HG03439 (cell line): Measurements from ENCODE around the gene TMSB10.
"Not testable (repeated sequence)": the region's sequence is repeated elsewhere in the genome, so short reads cannot be mapped to it uniquely, and the experiment has no call there.

Experiments
- ATAC-seq: cut with Tn5 transposase; IDR thresholded peaks from one replicate; pipeline ENCODE4 v1.9.1; 2021; ENCODE audit warnings: mild to moderate bottlenecking, moderate library complexity; ENCODE audit not compliant: unreplicated experiment

The TMSB10 gene

DNA sequence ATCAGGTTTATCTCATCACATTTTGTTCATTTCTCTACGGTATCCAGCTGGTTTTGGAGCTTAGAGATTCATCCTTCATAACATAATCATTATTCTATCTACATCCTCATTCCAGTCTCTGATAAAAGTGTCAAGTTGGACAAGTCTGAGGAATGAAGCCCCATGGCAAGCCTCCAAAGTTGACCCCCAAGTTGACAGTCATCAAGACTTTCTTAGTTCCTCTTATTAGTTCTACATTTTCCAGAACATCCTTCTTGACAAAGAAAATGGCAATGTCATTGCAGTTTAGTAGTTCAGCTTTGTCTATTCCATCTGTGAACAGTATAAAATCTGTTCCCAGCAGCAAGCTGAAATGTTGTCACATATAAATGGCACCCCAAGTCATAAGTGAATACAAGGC, 4.5 kb upstream of the TMSB10 start:
- ATAC-seq, result no peak

DNA sequence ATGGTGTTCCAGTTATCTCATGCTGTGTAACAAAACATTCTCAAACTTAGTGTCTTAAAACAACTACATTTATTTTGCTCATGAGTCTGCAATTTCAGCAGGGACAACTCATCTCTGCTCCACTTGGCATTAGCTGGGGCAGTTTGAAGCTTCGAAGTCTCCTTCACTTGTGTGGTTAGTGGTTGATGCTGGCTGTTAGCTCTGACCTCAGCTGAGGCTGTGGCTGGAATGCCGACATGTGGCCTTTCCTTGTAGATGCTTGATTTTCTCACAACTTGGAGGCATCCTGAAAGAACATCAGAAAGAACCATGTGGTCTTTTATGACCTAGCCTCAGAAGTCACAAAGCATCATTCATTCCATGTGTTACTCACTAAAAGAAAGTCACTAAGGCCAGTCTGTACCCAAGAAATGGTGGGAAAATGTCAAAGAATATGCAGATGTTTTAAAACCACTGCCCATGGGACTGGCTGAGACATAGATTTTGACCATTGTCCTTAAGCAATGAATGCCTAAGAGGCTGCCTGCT, 3.8 kb upstream of the TMSB10 start:
- no peak for ATAC-seq

DNA sequence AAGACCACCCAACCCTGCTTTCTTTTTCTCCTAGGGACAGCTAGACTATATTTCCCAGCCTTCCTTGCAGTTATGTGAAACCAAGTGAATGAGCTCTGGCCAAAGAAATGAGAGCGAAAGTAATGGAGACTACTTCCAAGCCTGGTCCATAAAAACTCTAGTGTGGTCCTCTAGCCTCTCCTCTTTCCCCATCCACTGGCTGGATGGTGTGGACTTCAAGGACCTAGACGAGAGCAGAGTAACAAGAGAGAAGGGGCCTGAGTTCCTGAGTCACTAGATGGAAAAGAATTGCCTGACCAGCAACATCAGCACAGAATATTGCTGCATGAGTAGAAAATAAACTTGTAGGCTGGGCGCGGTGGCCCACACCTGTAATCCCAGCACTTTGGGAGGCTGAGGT, 2.9 kb upstream of the TMSB10 start:
- ATAC-seq, result no peak

DNA sequence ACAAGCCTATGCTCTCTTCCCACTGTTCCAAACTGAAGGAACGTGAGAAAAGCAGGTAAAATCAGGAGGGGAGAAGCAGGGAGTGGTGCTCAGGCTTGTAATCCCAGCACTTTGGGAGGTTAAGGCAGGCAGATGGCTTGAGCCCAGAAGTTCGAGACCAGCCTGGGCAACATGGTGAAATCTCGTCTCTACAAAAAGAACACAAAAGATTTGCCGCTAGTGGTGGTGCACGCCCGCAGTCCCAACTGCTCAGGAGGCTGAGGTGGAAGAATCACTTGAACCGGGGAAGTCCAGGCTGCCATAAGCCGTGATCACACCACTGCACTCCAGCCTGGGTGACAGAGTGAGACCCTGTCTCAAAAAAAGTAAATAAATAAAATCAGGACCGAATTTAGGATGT, 1.3 kb upstream of the TMSB10 start:
- no peak for ATAC-seq

DNA sequence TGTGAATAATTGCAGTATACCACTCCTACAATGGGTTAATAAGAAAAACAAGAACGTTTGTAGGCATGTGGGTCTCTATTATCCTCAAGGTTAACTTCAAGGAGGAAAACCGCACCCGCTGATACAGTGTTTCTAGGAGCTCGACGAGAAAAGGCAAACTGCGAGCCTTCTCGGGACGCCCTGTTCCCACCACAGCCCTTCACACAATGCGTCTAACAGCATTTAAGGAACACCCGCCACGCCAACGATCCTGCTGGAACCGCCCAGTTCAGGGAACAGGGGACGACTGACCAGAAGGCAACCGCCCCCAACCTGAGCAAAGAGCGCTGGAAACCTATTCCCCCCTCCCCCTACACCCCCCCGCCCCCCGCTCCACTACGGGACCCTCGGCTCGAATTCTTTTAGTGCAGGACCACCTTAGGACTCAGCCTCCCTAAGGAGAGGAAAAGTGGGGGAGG, 710 bp upstream of the TMSB10 start:
- no peak for ATAC-seq

DNA sequence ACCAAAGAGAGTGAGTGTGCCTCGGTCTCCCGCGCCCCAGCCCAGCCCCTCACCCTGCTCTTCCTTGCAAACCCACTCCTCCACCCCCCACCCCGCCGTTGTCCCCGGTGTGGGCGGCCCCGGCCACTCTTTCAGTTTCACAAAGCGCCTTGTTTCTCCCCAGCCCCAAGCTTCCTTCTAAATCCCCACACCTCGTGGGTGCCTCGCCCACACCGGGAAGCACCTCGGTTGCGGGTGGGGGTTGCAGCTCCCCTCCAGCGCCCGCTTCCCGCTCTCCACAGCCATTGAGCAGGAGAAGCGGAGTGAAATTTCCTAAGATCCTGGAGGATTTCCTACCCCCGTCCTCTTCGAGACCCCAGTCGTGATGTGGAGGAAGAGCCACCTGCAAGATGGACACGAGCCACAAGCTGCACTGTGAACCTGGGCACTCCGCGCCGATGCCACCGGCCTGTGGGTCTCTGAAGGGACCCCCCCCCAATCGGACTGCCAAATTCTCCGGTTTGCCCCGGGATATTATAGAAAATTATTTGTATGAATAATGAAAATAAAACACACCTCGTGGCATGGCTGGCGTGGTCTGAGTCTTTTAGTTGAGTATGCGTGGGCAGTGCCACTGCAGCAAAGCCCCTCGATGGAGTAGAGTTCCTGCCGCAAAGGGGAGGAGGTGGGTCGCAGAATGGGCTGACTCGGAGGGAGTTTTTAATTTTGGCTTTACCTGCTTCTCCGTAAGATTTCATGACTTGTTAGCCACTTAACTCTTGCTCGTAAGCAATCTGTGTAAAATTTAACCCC, 848 bp downstream of the TMSB10 start:
- ATAC-seq, result peak; percentile 32

DNA sequence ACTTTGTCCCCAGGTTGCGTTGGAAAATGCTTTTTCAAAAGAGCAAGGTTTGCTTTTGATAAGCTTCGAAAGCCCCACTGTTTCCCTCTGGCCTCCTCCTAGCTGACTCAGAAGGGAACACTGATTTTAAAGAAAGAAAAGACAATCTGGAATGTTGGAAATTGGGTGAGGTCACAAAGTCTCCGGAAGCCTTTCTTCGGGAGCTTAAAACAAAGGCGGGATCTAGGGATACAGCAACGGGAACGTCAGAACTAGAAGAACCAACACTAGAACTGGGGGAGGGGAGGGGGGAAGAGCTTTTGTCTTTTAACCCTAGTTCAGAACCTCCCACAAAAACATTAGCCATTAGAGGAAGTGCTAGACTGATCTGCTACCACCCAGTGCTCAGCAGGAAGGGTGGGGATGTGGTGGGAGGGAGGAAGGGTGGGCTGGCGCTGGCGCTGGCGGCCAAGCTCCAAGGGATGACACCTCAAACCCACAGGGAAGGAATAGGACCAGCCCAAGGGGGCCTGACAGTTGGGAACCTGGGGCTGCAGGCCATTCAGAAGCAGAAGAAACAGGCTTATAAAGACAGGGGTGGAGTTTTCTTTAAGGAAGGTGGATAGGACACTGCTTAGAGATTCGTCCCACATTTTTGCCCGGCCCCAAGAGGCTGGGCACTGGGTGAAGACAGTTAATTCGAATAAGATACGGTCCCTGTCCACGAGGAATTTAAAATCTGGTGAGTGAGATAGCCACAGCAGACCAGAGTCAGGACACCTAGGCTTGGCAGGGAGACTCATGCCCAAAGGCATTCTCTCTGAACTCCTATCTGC, 1.7 kb downstream of the TMSB10 start:
- no peak for ATAC-seq

DNA sequence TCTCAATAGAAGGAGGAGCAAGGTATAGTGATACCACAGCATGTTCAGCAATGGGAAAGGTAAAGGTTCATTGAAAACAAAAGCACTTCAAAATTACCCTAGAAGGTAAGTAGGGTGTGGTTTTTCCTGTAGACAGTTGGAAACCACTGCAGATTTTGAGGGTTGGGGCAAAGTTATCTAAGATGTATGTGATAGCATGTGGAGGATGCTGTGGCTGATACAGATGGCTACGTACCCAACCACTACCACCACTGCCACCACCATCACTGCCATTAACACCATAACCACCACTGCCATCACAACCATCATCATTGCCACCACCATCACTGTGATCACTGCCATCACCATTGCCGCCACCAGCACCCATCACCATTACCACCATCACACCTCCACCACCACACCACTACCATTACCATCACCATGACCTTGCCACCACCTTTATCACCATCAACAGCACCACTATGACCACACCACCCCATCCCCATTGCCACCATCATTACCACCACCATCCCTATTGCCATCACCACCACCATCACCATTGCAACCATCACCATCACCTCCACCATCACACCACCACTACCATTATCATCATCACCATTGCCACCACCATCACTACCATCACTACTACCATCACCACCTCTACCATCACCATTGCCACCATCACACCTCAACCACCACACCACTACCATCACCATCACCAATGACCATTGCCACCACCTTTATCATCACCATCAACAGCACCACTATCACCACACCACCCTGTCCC, 3.7 kb downstream of the TMSB10 start:
- ATAC-seq, result no peak

DNA sequence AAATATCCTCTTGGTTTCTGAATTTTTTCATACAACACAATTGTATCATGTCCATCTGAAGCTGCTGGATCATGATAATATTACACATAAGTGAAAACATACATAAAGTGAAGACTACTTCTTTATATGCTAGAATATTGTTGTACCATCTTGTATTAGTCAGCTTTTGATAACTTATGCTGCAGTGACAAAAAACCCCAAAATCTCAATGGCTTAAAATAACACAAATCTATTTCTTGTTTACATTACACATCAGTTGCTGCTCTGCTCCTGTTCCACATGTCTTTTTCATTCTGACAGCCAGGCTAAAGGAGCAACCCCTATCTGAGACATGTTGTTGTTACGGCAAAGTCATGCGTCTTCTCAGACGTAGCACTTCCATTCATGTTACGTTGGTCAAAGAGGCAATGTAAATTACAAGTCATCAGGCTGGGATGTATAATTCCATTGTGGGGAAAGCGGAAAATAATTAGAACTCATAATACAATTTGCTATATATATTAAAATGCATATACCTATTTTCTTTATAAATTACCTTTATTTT, 5.8 kb downstream of the TMSB10 start:
- ATAC-seq, result no peak

DNA sequence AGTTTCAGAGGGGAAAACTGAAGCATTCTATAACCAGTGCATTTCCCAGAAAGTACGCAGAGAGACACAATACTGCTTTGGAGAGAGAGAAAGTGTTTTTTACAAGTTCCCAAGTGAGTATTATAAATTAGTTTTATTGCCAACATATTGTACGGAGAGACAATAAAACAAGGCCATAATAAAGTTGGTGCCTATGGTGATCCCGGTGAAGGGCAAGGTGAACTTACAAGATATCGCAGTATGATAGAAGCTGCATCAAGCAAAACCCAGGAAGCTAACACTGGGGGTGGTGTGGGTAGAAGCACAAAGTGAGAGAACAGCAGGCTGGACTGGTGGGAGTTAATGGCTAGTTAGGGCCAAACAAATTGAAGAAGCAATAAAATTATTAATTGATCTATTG, 7.5 kb downstream of the TMSB10 start:
- no peak for ATAC-seq

DNA sequence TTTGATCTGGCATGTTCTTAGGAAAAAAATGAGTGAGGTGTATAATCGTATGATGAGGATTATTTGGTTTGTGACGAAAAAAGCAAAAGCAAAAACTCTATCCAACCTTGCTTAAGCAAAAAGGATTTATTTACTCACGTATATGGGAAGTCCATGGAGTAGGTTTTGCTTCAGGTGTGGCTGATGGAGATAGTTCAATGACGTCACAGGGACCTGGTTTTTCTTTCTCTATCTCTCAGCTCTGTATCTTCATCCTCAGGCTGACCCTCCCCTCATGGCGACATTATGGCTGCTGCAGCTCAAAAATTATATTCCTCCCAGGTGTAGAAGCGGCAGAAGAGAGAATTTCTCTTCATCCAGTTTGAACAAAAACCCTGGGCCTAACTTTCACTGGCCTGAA, 8.9 kb downstream of the TMSB10 start:
- no peak for ATAC-seq

DNA sequence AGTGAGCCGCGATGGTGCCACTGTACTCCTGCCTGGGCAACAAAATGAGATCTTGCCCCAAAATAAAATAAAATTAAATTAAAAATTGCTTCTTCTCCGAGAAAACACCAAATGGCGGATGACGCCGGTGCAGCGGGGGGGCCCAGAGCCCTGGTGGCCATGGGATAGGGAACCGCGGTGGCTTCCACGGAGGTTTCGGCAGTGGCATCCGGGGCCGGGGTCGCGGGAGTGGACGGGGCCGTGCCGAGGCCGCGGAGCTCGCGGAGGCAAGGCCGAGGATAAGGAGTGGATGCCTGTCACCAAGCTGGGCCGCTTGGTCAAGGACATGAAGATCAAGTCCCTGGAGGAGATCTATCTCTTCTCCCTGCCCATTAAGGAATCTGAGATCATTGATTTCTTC, 10.2 kb downstream of the TMSB10 start:
- ATAC-seq, result not testable (repeated sequence)

DNA sequence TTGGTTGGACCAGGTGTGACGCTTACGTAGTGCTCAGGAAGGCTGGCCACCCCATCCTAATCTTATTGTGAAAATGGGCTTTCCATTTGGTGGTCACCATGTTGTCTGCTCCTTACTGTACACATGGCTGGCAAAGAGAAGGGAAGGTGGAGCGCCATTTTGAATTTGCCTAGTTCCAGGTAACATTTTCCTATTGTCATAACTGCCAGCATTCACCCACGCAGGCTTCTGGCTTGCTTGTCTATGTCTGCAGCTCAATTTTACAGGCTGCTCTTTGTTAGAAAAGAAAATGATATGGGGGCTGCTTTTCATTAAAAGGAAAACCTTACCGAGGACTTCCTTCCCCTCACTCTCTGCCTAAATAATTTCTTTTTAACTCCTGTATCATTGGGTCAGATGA, 12.4 kb downstream of the TMSB10 start:
- ATAC-seq, result not testable (repeated sequence)

DNA sequence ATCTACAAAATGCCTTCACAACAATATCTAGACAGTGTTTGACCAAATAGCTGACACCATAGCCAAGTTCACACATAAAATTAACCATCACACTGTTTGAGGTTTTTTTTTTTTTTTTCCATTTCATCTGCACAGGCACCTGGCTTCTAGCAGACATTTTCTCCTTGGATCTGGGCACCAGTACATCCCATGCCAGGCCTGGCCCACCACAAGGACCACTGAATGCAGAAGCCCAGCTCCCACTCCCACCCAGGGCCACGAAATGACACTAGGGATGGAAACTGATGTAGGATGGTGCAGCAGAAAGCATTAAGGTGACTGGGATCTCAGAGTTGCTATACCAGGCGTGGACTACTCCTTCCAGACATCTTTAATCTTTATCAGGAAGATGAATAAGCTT, 13.0 kb downstream of the TMSB10 start:
- no peak for ATAC-seq

DNA sequence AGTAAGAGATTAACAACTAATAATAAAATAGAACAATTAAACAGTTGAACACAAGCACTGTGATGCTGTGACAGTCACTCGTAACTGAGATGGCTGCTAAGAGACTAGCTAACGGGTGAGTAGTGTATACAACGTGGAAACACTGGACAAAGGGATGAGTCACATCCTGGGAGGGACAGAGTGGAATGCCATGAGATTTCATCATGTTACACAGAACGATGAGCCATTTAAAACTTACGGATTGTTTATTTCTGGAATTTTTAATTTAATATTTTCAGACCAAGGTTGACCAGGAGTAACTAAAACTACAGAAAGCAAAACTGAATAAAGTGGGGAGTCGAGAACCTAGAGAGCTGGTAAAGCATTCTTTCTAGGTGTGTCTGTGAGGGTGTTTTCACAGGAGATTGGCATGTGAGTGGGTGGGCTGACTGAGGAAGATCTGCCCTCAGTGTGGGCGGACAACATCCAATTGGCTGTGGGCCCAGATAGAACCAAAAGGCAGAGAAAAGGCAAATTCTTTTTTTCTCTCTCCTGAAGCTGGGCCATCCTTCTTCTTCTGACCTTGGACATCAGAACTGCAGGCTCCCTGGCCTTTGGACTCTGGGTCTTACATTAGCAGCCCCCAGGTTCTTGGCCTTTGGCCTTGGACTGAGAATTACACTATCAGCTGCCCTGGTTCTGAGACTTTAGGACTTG, 14.6 kb downstream of the TMSB10 start:
- ATAC-seq, result peak; percentile 52

DNA sequence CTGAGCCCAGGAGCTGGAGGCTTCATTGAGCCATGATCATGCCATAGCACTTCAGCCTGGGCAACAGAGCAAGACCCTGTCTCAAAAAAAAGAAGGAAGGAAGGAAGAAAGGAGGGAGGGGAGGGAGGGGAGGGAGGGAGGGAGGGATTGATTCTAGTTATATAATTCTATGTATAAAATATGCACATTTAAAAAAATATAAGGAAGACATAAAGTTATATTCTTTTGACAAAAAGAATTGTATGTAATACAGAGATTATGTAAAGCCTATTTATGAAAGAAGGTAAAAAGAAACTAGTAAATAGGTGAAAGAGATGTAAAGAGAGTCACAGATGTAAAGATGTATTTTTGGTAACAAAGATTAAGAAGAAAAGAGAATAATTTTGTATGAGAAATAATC, 17.6 kb downstream of the TMSB10 start:
- no peak for ATAC-seq

DNA sequence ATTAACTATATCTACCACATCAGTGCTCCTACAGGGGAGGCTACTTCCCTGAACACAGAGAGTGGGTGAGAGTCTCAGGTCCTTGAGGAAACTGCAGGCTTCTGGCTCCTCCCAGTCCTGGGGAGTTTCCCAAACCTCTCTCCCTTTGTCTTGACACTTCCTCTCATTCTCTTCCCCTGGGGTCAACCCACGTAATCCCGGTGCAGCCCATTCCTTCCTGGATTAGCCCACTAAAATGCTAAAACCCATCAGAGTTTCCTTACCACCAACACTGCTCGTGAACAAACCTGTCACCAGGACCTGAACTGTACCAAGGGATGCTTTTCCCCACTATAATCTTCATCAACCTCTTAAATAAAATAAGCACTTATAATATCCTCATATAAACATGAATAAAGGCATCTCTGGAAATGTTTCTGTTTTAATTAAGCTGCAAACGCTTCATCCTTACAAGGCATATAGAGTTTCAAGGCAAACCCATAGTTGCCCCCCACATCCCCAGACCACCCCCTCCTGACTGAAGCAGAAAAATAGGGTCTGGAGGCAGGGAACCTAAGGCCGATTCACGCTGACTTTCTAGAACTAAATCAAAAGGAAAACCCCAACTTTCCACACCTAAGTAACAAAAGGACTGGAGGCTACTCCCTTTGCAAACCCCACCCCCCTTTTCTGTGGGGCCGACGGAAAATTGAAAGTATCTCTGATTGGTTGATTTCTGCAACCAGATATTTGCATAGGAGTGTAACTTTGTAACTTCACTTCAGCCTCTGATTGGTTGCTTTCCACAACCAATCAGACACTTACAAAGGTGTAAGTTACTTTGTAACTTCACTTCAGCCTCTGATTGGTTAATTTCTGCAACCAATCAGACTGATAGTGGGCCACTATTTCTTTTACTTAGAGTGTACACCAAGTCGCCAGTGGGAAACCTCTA, 19.0 kb downstream of the TMSB10 start:
- ATAC-seq, result no peak

DNA sequence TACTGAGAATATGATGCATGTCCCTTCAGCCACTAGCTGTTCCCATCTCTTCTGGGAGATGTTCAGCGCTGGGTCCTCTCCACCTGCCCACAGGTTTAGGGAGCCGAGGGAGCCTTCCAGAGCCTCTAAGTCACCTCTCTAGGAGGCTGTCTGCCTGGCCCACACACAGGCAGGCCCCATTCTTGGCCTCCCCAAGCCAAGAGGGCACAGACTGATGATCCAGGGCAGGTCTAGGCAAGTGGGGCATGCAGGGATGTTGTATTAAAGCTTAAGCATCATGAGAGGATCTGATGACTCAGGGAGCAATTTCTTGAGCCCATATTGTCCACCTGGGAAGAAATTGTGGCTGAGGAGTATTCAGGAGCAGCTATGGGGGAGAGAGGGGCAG, 19.9 kb downstream of the TMSB10 start:
- peak; percentile 0 for ATAC-seq

DNA sequence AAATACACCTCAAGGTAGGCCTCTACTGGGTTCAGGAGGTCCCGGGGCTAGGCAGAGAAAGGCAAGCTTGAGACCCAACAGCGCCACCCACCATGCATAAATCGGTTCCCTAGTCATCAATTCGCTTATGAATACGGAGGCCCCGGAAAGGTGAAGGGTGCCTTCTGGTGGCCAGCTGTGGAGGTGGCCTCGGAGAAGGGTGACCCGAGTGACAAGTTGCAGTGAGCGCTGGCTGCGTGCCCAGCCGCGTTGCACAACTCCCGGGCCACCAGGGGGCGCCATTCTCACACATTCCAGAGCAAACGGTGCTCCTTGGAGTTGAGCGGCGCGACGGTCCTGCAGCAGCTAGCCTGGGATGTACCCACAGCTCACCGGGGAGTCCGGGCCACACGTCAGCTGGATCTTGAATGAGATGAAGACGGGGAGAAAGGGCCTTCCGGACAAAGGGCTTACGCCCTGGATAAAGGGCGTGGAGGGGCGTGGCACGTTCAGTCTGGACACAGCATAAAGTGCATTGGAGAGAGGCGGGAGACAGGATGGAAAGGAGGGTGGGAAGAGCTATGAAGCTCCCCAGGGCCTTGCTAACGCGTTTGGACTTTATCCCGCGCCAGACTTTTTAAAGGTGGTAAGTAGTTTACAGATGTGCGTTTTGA, 20.4 kb downstream of the TMSB10 start:
- ATAC-seq, result peak; percentile 85
